ENCODE data around the gene FBXL2.
A peak's percentile ranks its signal among the peaks of the same experiment; 100 is the strongest.

The FBXL2 gene

GRCh38 chr3:33246786-33247185 is 30.5 kb upstream of the FBXL2 start:
- no peak for TF ChIP-seq PATZ1 (CRISPR knock-in tag; IDR thresholded peaks at IDR 0.05; ENCODE audit: borderline replicate concordance)
- no peak for TF ChIP-seq BACH2 (CRISPR knock-in tag; IDR thresholded peaks at IDR 0.05; ENCODE audit: borderline replicate concordance)
- TF ChIP-seq ISL1 (CRISPR knock-in tag; IDR thresholded peaks at IDR 0.05): no peak
- TF ChIP-seq, protein P1, sequence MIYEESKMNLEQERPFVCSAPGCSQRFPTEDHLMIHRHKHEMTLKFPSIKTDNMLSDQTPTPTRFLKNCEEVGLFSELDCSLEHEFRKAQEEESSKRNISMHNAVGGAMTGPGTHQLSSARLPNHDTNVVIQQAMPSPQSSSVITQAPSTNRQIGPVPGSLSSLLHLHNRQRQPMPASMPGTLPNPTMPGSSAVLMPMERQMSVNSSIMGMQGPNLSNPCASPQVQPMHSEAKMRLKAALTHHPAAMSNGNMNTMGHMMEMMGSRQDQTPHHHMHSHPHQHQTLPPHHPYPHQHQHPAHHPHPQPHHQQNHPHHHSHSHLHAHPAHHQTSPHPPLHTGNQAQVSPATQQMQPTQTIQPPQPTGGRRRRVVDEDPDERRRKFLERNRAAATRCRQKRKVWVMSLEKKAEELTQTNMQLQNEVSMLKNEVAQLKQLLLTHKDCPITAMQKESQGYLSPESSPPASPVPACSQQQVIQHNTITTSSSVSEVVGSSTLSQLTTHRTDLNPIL (CRISPR knock-in tag; IDR thresholded peaks at IDR 0.05; ENCODE audit: low read depth): no peak
- no peak for TF ChIP-seq ZFP30 (CRISPR knock-in tag; IDR thresholded peaks at IDR 0.05)
- no peak for TF ChIP-seq ZNF70 (CRISPR knock-in tag; IDR thresholded peaks at IDR 0.05)
- TF ChIP-seq PPARA (CRISPR knock-in tag; IDR thresholded peaks at IDR 0.05; ENCODE audit: borderline replicate concordance): no peak
- ATAC-seq: no peak

DNA sequence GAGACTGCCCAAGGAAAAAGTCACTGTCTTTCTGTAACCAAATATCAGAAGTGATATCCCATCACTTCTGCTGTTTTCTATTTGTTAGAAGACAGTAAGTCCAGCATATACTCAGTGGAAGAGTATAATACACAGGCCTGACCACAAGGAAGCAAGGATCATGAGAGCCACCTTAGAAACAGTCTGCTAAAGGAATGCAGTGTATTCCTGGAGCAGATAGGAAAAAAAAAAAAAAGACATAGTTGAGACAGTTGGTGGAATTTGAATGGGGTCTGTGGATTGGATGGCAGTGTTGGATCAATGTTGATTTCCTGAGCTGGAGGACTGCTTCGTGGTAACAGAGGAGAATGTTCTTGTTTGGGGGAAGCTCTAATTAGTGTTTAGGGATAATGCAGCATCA is 26.5 kb upstream of the FBXL2 start:
- peak; percentile 40; the same call in 2 of the 3 replicates for ATAC-seq
- TF ChIP-seq PPARA (CRISPR knock-in tag; IDR thresholded peaks at IDR 0.05; ENCODE audit: borderline replicate concordance): no peak
- TF ChIP-seq, protein P2, sequence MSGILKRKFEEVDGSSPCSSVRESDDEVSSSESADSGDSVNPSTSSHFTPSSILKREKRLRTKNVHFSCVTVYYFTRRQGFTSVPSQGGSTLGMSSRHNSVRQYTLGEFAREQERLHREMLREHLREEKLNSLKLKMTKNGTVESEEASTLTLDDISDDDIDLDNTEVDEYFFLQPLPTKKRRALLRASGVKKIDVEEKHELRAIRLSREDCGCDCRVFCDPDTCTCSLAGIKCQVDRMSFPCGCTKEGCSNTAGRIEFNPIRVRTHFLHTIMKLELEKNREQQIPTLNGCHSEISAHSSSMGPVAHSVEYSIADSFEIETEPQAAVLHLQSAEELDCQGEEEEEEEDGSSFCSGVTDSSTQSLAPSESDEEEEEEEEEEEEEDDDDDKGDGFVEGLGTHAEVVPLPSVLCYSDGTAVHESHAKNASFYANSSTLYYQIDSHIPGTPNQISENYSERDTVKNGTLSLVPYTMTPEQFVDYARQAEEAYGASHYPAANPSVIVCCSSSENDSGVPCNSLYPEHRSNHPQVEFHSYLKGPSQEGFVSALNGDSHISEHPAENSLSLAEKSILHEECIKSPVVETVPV (CRISPR knock-in tag; IDR thresholded peaks at IDR 0.05): no peak
- TF ChIP-seq ISL1 (CRISPR knock-in tag; IDR thresholded peaks at IDR 0.05): no peak
- no peak for TF ChIP-seq TOX (CRISPR knock-in tag; IDR thresholded peaks at IDR 0.05; ENCODE audit: borderline replicate concordance)
- no peak for TF ChIP-seq RARB (CRISPR knock-in tag; IDR thresholded peaks at IDR 0.05)
- TF ChIP-seq SNAI2 (CRISPR knock-in tag; IDR thresholded peaks at IDR 0.05): no peak

GRCh38 chr3:33256249-33256648 is 21.0 kb upstream of the FBXL2 start:
- TF ChIP-seq TCF4 (CRISPR knock-in tag; IDR thresholded peaks at IDR 0.05; ENCODE audit: borderline replicate concordance): no peak
- TF ChIP-seq CSDC2 (CRISPR knock-in tag; IDR thresholded peaks at IDR 0.05): no peak
- no peak for TF ChIP-seq ESRRG (CRISPR knock-in tag; IDR thresholded peaks at IDR 0.05)
- no peak for TF ChIP-seq TOX (CRISPR knock-in tag; IDR thresholded peaks at IDR 0.05; ENCODE audit: borderline replicate concordance)
- TF ChIP-seq RARB (CRISPR knock-in tag; IDR thresholded peaks at IDR 0.05): no peak
- TF ChIP-seq SNAI2 (CRISPR knock-in tag; IDR thresholded peaks at IDR 0.05): no peak
- TF ChIP-seq, protein P2 (CRISPR knock-in tag; IDR thresholded peaks at IDR 0.05): no peak
- TF ChIP-seq ZFP30 (CRISPR knock-in tag; IDR thresholded peaks at IDR 0.05): no peak
- no peak for TF ChIP-seq ZNF565 (CRISPR knock-in tag; conservative IDR thresholded peaks at IDR 0.05; ENCODE audit: low read depth)
- TF ChIP-seq OSR1 (CRISPR knock-in tag; IDR thresholded peaks at IDR 0.05): no peak
- TF ChIP-seq, protein P1 (CRISPR knock-in tag; IDR thresholded peaks at IDR 0.05; ENCODE audit: low read depth): no peak
- TF ChIP-seq ZFP3 (CRISPR knock-in tag; IDR thresholded peaks at IDR 0.05): no peak
- TF ChIP-seq POU6F1 (CRISPR knock-in tag; IDR thresholded peaks at IDR 0.05; ENCODE audit: borderline replicate concordance, low read depth): no peak
- no peak for ATAC-seq

GRCh38 chr3:33260104-33260503 is 17.1 kb upstream of the FBXL2 start:
- TF ChIP-seq OSR1 (CRISPR knock-in tag; IDR thresholded peaks at IDR 0.05) (no peak), ZFP30 (CRISPR knock-in tag; IDR thresholded peaks at IDR 0.05) (no peak), ZNF8 (CRISPR knock-in tag; IDR thresholded peaks at IDR 0.05) (no peak), POU6F1 (CRISPR knock-in tag; IDR thresholded peaks at IDR 0.05; ENCODE audit: borderline replicate concordance, low read depth) (no peak), PATZ1 (CRISPR knock-in tag; IDR thresholded peaks at IDR 0.05; ENCODE audit: borderline replicate concordance) (no peak)
- ATAC-seq: no peak
